K562 (cell line): ENCODE results near the gene EDDM13. TPM values are rescaled to one million over a fixed set of nuclear protein-coding genes. Genes with fewer than 3 reads are reported as not detected.

Experiments
- CBX3 ChIP-seq, 2 experiments: IDR thresholded peaks; 1 replicate in 1 of 2; 2 replicates in 1 of 2; pipeline ENCODE4 v1.6.1; 2012; ENCODE audit warnings: inconsistent platforms in 2 of 2, low read length in 2 of 2, borderline replicate concordance in 1 of 2, control low read depth in 1 of 2
- CEBPB ChIP-seq: fragments of 450-650 bp; IDR thresholded peaks from 2 replicates; pipeline ENCODE4 v1.6.1; 2016; ENCODE audit warnings: missing genetic modification characterization, missing compliant biosample characterization
- CHD1 ChIP-seq: fragments of 200-600 bp; sonication (generic); IDR thresholded peaks from one replicate; pipeline ENCODE4 v1.6.1; 2012; ENCODE audit warnings: mild to moderate bottlenecking, moderate library complexity, low read length, inconsistent platforms
- CREB1 ChIP-seq, 2 experiments: sonication (generic) in 1 of 2; formaldehyde crosslinking in 1 of 2; IDR thresholded peaks; 2 replicates each; pipeline versions ENCODE4 v1.6.1 to v1.8.0; 2012 to 2022; ENCODE audit warnings: inconsistent platforms in 1 of 2, mild to moderate bottlenecking in 1 of 2, missing genetic modification reagents in 1 of 2, moderate library complexity in 1 of 2
- CTBP1 ChIP-seq: fragments of 450-650 bp; IDR thresholded peaks from 2 replicates; pipeline ENCODE4 v1.6.1; 2016; ENCODE audit warnings: borderline replicate concordance
- DACH1 ChIP-seq: fragments of 450-650 bp; IDR thresholded peaks from 2 replicates; pipeline ENCODE4 v1.6.1; 2018; ENCODE audit not compliant: partially characterized antibody
- E4F1 ChIP-seq: fragments of 250-450 bp; sonication (Bioruptor Pico); IDR thresholded peaks from 2 replicates; pipeline ENCODE4 v1.5.0; 2021; ENCODE audit warnings: mild to moderate bottlenecking, borderline replicate concordance
- EP400 ChIP-seq: fragments of 450-650 bp; IDR thresholded peaks from 2 replicates; pipeline ENCODE4 v1.6.1; 2017; ENCODE audit warnings: antibody characterized with exemption, mild to moderate bottlenecking, moderate library complexity
- JUND ChIP-seq, 2 experiments: IDR thresholded peaks; 2 replicates in 1 of 2; 3 replicates in 1 of 2; pipeline ENCODE4 v1.6.1; 2011; ENCODE audit warnings: borderline replicate concordance in 2 of 2, low read depth in 2 of 2, low read length in 2 of 2, improper control_type of control experiment in 1 of 2, missing biosample characterization in 1 of 2, missing genetic modification characterization in 1 of 2, missing genetic modification reagents in 1 of 2
- MBD2 ChIP-seq: sonication (generic); IDR thresholded peaks from 2 replicates; pipeline ENCODE4 v1.6.1; 2016; ENCODE audit warnings: low read depth, borderline replicate concordance
- MTA2 ChIP-seq: fragments of 450-650 bp; IDR thresholded peaks from 2 replicates; pipeline ENCODE4 v1.6.1; 2016; ENCODE audit warnings: low read depth
- NFRKB ChIP-seq: fragments of 450-650 bp; IDR thresholded peaks from 2 replicates; pipeline ENCODE4 v1.6.1; 2016; ENCODE audit warnings: low read depth
- PHB ChIP-seq: fragments of 250-450 bp; sonication (Bioruptor Pico); IDR thresholded peaks from 2 replicates; pipeline ENCODE4 v1.5.0; 2021
- POLR2AphosphoS5 ChIP-seq: IDR thresholded peaks from 2 replicates; pipeline ENCODE4 v1.6.1; 2011; ENCODE audit warnings: mild to moderate bottlenecking, low read depth, low read length, moderate library complexity; ENCODE audit not compliant: control insufficient read depth, insufficient read depth
- RBM22 ChIP-seq: fragments of 200-400 bp; formaldehyde crosslinking; IDR thresholded peaks from 2 replicates; pipeline ENCODE4 v1.6.1; 2018; ENCODE audit warnings: low read length, low read depth; ENCODE audit not compliant: poor library complexity, severe bottlenecking
- RBM39 ChIP-seq: fragments of 200-400 bp; formaldehyde crosslinking; optimal IDR thresholded peaks from 2 replicates; pipeline ENCODE3; 2018; ENCODE audit warnings: low read depth, low read length
- TOE1 ChIP-seq, 2 experiments: fragments of 450-650 bp in 1 of 2; sonication (generic) in 1 of 2; formaldehyde crosslinking in 1 of 2; IDR thresholded peaks; 2 replicates each; pipeline versions ENCODE4 v1.7.1 to v1.8.0; 2016 to 2022; ENCODE audit warnings: borderline replicate concordance in 2 of 2, mild to moderate bottlenecking in 2 of 2, antibody characterized with exemption in 1 of 2, inconsistent platforms in 1 of 2, low read depth in 1 of 2, missing genetic modification reagents in 1 of 2, moderate library complexity in 1 of 2
- ZBTB1 ChIP-seq: sonication (generic); formaldehyde crosslinking; IDR thresholded peaks from 2 replicates; pipeline ENCODE4 v1.8.1; 2023; ENCODE audit warnings: missing genetic modification reagents, low read depth, mild to moderate bottlenecking, borderline replicate concordance
- ZC3H11A ChIP-seq: IDR thresholded peaks from 2 replicates; pipeline ENCODE4 v1.6.1; 2012; ENCODE audit warnings: low read depth, low read length, improper control_type of control experiment
- ZC3H8 ChIP-seq: fragments of 450-650 bp; IDR thresholded peaks from 2 replicates; pipeline ENCODE4 v1.6.1; 2017
- ZNF431 ChIP-seq: sonication (generic); formaldehyde crosslinking; IDR thresholded peaks from 2 replicates; pipeline ENCODE4 v1.8.0; 2022; ENCODE audit warnings: mild to moderate bottlenecking, missing genetic modification reagents
- ZNF707 ChIP-seq: fragments of 250-450 bp; sonication (Bioruptor Pico); conservative IDR thresholded peaks from 2 replicates; pipeline ENCODE4 v1.8.0; 2022; ENCODE audit warnings: inconsistent platforms, mild to moderate bottlenecking, moderate library complexity
- ZNF785 ChIP-seq: fragments of 250-450 bp; sonication (Bioruptor Pico); IDR thresholded peaks from 2 replicates; pipeline ENCODE4 v1.4.0; 2020; ENCODE audit warnings: mild to moderate bottlenecking
- polyA plus RNA-seq, 8 experiments: library from polyadenylated mRNA; depleted of rRNA in 4 of 8; stranded (reverse) in 5 of 8; unstranded in 3 of 8; fragments of >200 nt; fragmentation: Nextera tagmentation in 2 of 8; fragmentation: Illumina TruSeq in 1 of 8; extraction: Ambion mirVana in 2 of 8; extraction: Trizol in 1 of 8; gene quantifications; 2 replicates each; pipeline versions ENCODE4 v1.2.1 to v1.2.3, GENCODE V29; 2011 to 2014; ENCODE audit warnings: inconsistent platforms in 1 of 8, missing spikeins in 1 of 8
- total RNA-seq, 7 experiments: library from RNA; depleted of rRNA in 6 of 7; stranded (reverse); fragments of >200 nt in 6 of 7; fragmentation: Illumina TruSeq in 2 of 7; extraction: Trizol in 2 of 7; gene quantifications; 2 replicates each; pipeline versions ENCODE4 v1.2.1 to v1.2.3, GENCODE V29; 2011 to 2021; ENCODE audit warnings: low replicate concordance in 1 of 7
- TF ChIP-seq, protein P1 (sequence below): fragments of 200-800 bp; sonication (Bioruptor generic); IDR thresholded peaks from 2 replicates; pipeline ENCODE4 v1.6.1; 2017; ENCODE audit warnings: missing genetic modification characterization, missing compliant biosample characterization

EDDM13 gene
- total and polyA plus RNA-seq, 9 of the 15 experiments (the other 6 are each of a cell fraction or from before 2014, with no cell fraction given) = 2.0 to 7.7 (median 4.1) TPM

DNA sequence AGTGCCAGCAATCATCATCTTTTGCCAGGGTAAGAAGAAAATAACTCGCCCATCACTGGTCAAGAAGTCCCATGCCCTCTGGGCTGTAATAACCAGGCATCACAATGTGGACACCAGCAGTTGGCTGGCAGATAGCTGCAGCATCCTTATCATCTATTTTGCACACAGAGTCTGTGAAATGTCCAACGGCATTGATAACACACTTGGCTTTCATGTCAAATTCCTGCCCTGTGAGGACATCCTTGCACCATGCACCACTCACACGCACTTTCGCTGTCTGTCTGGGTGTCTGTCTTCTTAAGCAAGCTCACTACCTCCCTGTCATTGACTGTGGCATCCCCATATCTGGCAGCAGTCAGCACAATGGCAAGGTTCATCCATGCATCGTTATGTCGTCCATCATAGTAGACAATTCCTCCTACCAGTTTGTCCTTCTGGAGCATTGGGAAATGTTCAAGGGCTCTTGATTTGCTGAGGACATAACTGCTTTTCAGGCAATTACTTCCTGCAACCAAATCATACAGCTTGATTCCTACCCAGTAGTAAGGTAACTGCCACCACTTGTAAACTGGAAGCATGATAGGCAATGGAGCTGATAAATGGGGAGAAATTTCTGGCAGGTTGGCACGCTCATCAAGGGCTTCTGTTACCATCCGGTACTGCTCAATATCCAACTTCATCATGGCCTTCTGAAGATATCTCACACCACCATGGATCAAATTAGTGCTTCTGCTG lies 48.9 kb downstream of the EDDM13 start (continued):
- TF ChIP-seq JUND (IDR thresholded peaks at IDR 0.05; ENCODE audit: borderline replicate concordance, low read depth, low read length) = peak; percentile 35; the same call in 1 of the 2 replicates
- peak; percentile 7; the same call in 2 of the 3 replicates for TF ChIP-seq JUND (tag; IDR thresholded peaks at IDR 0.05; ENCODE audit: borderline replicate concordance, low read depth, low read length)
- peak; percentile 29; the same call in 1 of the 2 replicates for TF ChIP-seq CTBP1
- no peak for TF ChIP-seq ZBTB1 (CRISPR knock-in tag)
- TF ChIP-seq DACH1 = no peak
- no peak for TF ChIP-seq MBD2
- TF ChIP-seq POLR2AphosphoS5 = 0 out of 2 replicates have a peak, but pooled peaks have one; percentile 57
- no peak for TF ChIP-seq CBX3 (IDR thresholded peaks at IDR 0.05; ENCODE audit: borderline replicate concordance in 1 of 2, low read length in 2 of 2)
- TF ChIP-seq EP400 = 0 out of 2 replicates have a peak, but pooled peaks have one; percentile 9
- no peak for TF ChIP-seq PHB (CRISPR knock-in tag)
- peak; percentile 69 for TF ChIP-seq MTA2
- TF ChIP-seq CEBPB (tag) = 0 out of 2 replicates have a peak, but pooled peaks have one; percentile 7
- TF ChIP-seq E4F1 (CRISPR knock-in tag) = no peak
- no peak for TF ChIP-seq NFRKB
- TF ChIP-seq ZC3H8 = no peak
- TF ChIP-seq RBM39 = no peak
- no peak for TF ChIP-seq RBM22
- TF ChIP-seq TOE1 (IDR thresholded peaks at IDR 0.05; ENCODE audit: borderline replicate concordance) = no peak
- TF ChIP-seq TOE1 (CRISPR knock-in tag; IDR thresholded peaks at IDR 0.05; ENCODE audit: borderline replicate concordance, low read depth) = no peak
- no peak for TF ChIP-seq ZNF707
- TF ChIP-seq, protein P1, sequence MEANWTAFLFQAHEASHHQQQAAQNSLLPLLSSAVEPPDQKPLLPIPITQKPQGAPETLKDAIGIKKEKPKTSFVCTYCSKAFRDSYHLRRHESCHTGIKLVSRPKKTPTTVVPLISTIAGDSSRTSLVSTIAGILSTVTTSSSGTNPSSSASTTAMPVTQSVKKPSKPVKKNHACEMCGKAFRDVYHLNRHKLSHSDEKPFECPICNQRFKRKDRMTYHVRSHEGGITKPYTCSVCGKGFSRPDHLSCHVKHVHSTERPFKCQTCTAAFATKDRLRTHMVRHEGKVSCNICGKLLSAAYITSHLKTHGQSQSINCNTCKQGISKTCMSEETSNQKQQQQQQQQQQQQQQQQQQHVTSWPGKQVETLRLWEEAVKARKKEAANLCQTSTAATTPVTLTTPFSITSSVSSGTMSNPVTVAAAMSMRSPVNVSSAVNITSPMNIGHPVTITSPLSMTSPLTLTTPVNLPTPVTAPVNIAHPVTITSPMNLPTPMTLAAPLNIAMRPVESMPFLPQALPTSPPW (CRISPR knock-in tag) = no peak
- TF ChIP-seq ZNF785 (CRISPR knock-in tag) = no peak
- TF ChIP-seq ZNF431 = no peak
- TF ChIP-seq CREB1 (IDR thresholded peaks at IDR 0.05) = no peak
- no peak for TF ChIP-seq CREB1 (CRISPR knock-in tag; IDR thresholded peaks at IDR 0.05)
- no peak for TF ChIP-seq ZC3H11A
- TF ChIP-seq CHD1 = no peak
